H1 (cell line): Measurements from ENCODE around the gene ADGRL3. TPM values are rescaled to one million over a fixed set of nuclear protein-coding genes. Genes with fewer than 3 reads are reported as not detected.
A peak's percentile ranks its signal among the peaks of the same experiment; 100 is the strongest.

Experiments used
- CTCF ChIA-PET: fragments of 300-600 bp; sonication (Branson Sonifier 250); formaldehyde crosslinking; loops from one replicate; lab custom pipeline; 2021; ENCODE audit not compliant: partially characterized antibody; lab: Charles Lee
- POLR2A ChIA-PET: fragments of 300-600 bp; sonication (Branson Sonifier 250); formaldehyde crosslinking; loops from one replicate; lab custom pipeline; 2021; ENCODE audit warnings: inconsistent platforms; ENCODE audit not compliant: partially characterized antibody; lab: Charles Lee
- DNase-seq, 2 experiments: peaks; one replicate each; pipeline versions ENCODE4 v3.0.0 to v3.0.0-alpha.2; 2010 to 2022; ENCODE audit warnings: low spot score in 2 of 2, low read depth in 1 of 2, mixed read lengths in 1 of 2
- FAIRE-seq: peaks from 2 replicates; lab custom pipeline; 2011; peaks lifted over from hg19 to GRCh38; lab: Jason Lieb, UNC
- H2AFZ ChIP-seq: 2 replicates; pipeline ENCODE4 v1.8.1; 2012; ENCODE audit warnings: low read length, inconsistent platforms
- H2AK5ac ChIP-seq: 2 replicates; pipeline ENCODE4 v1.6.1; 2013; ENCODE audit warnings: low read depth, low read length
- H2BK120ac ChIP-seq: replicated peaks from 2 replicates; pipeline ENCODE3; 2013; ENCODE audit warnings: low read depth, low read length, inconsistent platforms
- H2BK12ac ChIP-seq: 2 replicates; pipeline ENCODE4 v1.6.1; 2013; ENCODE audit warnings: low read depth, low read length
- H2BK15ac ChIP-seq: 2 replicates; pipeline ENCODE4 v1.6.1; 2013; ENCODE audit warnings: low read length
- H2BK20ac ChIP-seq: 2 replicates; pipeline ENCODE4 v1.6.1; 2013; ENCODE audit warnings: low read length
- H2BK5ac ChIP-seq: 2 replicates; pipeline ENCODE4 v1.6.1; 2013; ENCODE audit warnings: low read depth, low read length
- H3K14ac ChIP-seq: 2 replicates; pipeline ENCODE4 v1.6.1; 2013; ENCODE audit warnings: inconsistent platforms; ENCODE audit not compliant: insufficient read length
- H3K18ac ChIP-seq: 2 replicates; pipeline ENCODE4 v1.6.1; 2013; ENCODE audit warnings: low read length; ENCODE audit errors: extremely low read depth
- H3K23ac ChIP-seq: 2 replicates; pipeline ENCODE4 v1.6.1; 2013; ENCODE audit warnings: inconsistent platforms; ENCODE audit not compliant: insufficient read length
- H3K23me2 ChIP-seq: 2 replicates; pipeline ENCODE4 v1.6.1; 2013; ENCODE audit warnings: low read depth, low read length
- H3K27ac ChIP-seq: 2 replicates; pipeline ENCODE4 v1.6.1; 2011; ENCODE audit warnings: low read depth, low read length, inconsistent platforms
- H3K27me3 ChIP-seq, 4 experiments: replicated peaks in 1 of 4; 1 replicate in 1 of 4; 2 replicates in 3 of 4; pipeline versions ENCODE4 v1.6.1 to v1.8.1; 2011 to 2013; ENCODE audit warnings: low read length in 3 of 4, mild to moderate bottlenecking in 3 of 4, inconsistent platforms in 2 of 4, mixed read lengths in 2 of 4, moderate library complexity in 1 of 4; ENCODE audit not compliant: control insufficient read depth in 3 of 4, insufficient read depth in 3 of 4; ENCODE audit errors: extremely low read depth in 1 of 4
- H3K36me3 ChIP-seq, 4 experiments: 2 replicates each; pipeline versions ENCODE4 v1.6.1 to v1.8.1; 2011 to 2013; ENCODE audit warnings: mild to moderate bottlenecking in 4 of 4, low read length in 3 of 4, moderate library complexity in 2 of 4, control low read depth in 1 of 4, inconsistent platforms in 1 of 4; ENCODE audit not compliant: insufficient read depth in 4 of 4, control insufficient read depth in 2 of 4
- H3K4ac ChIP-seq: replicated peaks from 2 replicates; pipeline ENCODE3; 2013; ENCODE audit warnings: low read length, low read depth, mixed read lengths, inconsistent platforms; ENCODE audit not compliant: insufficient read length
- H3K4me1 ChIP-seq, 4 experiments: replicated peaks in 1 of 4; 1 replicate in 1 of 4; 2 replicates in 3 of 4; pipeline versions ENCODE4 v1.6.1 to v1.8.1; 2011 to 2013; ENCODE audit warnings: low read length in 3 of 4, inconsistent platforms in 2 of 4, mixed read lengths in 1 of 4; ENCODE audit not compliant: insufficient read depth in 4 of 4, control insufficient read depth in 3 of 4
- H3K4me2 ChIP-seq, 2 experiments: 2 replicates each; pipeline versions ENCODE4 v1.6.1 to v1.8.1; 2011 to 2013; ENCODE audit warnings: low read depth in 2 of 2, low read length in 2 of 2, control low read depth in 1 of 2, inconsistent platforms in 1 of 2, mild to moderate bottlenecking in 1 of 2; ENCODE audit not compliant: insufficient read depth in 1 of 2
- H3K4me3 ChIP-seq, 4 experiments: fragments of 200-600, 300-600 bp in 1 of 4; sonication (generic), shearing (Covaris generic), sonication (Bioruptor Twin) in 1 of 4; 2 replicates each; pipeline versions ENCODE4 v1.5.1 to v1.8.1; 2011 to 2016; ENCODE audit warnings: low read length in 4 of 4, low read depth in 3 of 4, control low read depth in 2 of 4, inconsistent platforms in 2 of 4, mild to moderate bottlenecking in 2 of 4, mixed read lengths in 1 of 4, moderate library complexity in 1 of 4; ENCODE audit not compliant: insufficient read depth in 2 of 4; ENCODE audit errors: extremely low read depth in 1 of 4
- H3K56ac ChIP-seq: replicated peaks from 2 replicates; pipeline ENCODE3; 2013; ENCODE audit warnings: low read depth, mild to moderate bottlenecking, mixed read lengths, low read length, inconsistent platforms; ENCODE audit not compliant: insufficient read length
- H3K79me1 ChIP-seq: 2 replicates; pipeline ENCODE4 v1.6.1; 2013; ENCODE audit warnings: low read depth, low read length, control low read depth
- H3K79me2 ChIP-seq, 2 experiments: 2 replicates each; pipeline versions ENCODE4 v1.6.1 to v1.8.1; 2012 to 2013; ENCODE audit warnings: low read length in 2 of 2, mild to moderate bottlenecking in 2 of 2, inconsistent platforms in 1 of 2; ENCODE audit not compliant: insufficient read depth in 2 of 2, control insufficient read depth in 1 of 2
- H3K9ac ChIP-seq, 4 experiments: replicated peaks in 1 of 4; 1 replicate in 1 of 4; 2 replicates in 3 of 4; pipeline versions ENCODE4 v1.6.1 to v1.8.1; 2011 to 2013; ENCODE audit warnings: low read depth in 3 of 4, low read length in 3 of 4, control low read depth in 2 of 4, mild to moderate bottlenecking in 2 of 4, moderate library complexity in 2 of 4, inconsistent platforms in 1 of 4; ENCODE audit errors: extremely low read depth in 1 of 4
- H3K9me3 ChIP-seq, 2 experiments: 2 replicates each; pipeline versions ENCODE4 v1.6.1 to v1.8.1; 2012 to 2013; ENCODE audit warnings: mild to moderate bottlenecking in 2 of 2, moderate library complexity in 2 of 2, control low read depth in 1 of 2, inconsistent platforms in 1 of 2, low read depth in 1 of 2, low read length in 1 of 2, mixed read lengths in 1 of 2; ENCODE audit not compliant: insufficient read depth in 2 of 2
- H4K20me1 ChIP-seq, 2 experiments: replicated peaks in 1 of 2; 2 replicates each; pipeline versions ENCODE3 to v1.8.1; 2011 to 2013; ENCODE audit warnings: inconsistent platforms in 2 of 2, low read length in 2 of 2, mild to moderate bottlenecking in 1 of 2; ENCODE audit not compliant: insufficient read depth in 2 of 2, control insufficient read depth in 1 of 2
- H4K5ac ChIP-seq: 2 replicates; pipeline ENCODE4 v1.6.1; 2013; ENCODE audit warnings: low read length, low read depth, mixed read lengths, inconsistent platforms; ENCODE audit not compliant: insufficient read length
- H4K8ac ChIP-seq: 2 replicates; pipeline ENCODE4 v1.8.0; 2013; ENCODE audit warnings: mild to moderate bottlenecking, moderate library complexity, low read length, inconsistent platforms; ENCODE audit not compliant: insufficient read depth; ENCODE audit errors: extremely low read depth
- H4K91ac ChIP-seq: replicated peaks from 2 replicates; pipeline ENCODE3; 2013; ENCODE audit warnings: low read length, mixed read lengths, inconsistent platforms; ENCODE audit not compliant: insufficient read length
- WGBS, 2 experiments: shearing (Covaris generic) in 1 of 2; methylation state at CpG; one replicate each; pipeline versions ENCODE4 v1.1.6 to v1.1.7; 2013 to 2015; ENCODE audit warnings: low lambda C conversion rate in 2 of 2, mixed read lengths in 2 of 2, inconsistent platforms in 1 of 2, low coverage in 1 of 2, missing lambda C conversion rate in 1 of 2; ENCODE audit not compliant: insufficient replicate concordance in 2 of 2, insufficient coverage in 1 of 2, insufficient read length in 1 of 2; ENCODE audit errors: extremely low coverage in 1 of 2, missing lambda C conversion rate in 1 of 2; 5-methylcytosine and 5-hydroxymethylcytosine counted together
- polyA plus RNA-seq, 7 experiments: library from polyadenylated mRNA; depleted of rRNA in 3 of 7; stranded (reverse) in 5 of 7; unstranded in 2 of 7; fragments of >200 nt in 5 of 7; fragments of 200-250 nt in 2 of 7; gene quantifications; 1 replicate in 5 of 7; 2 replicates in 1 of 7; 4 replicates in 1 of 7; pipeline versions ENCODE4 v1.2.1 to v1.2.3, GENCODE V29; 2011 to 2013; ENCODE audit warnings: missing spikeins in 2 of 7, mixed read lengths in 2 of 7
- total RNA-seq: library from RNA; stranded (reverse); fragmentation: NEBNext Ultra II Directional; extraction: Animal tissue kit (Norgen Biotek cat#: 25700); gene quantifications from 2 replicates; pipeline ENCODE4 v1.2.1, GENCODE V29; 2021
- TF ChIP-seq, protein P1 (sequence below): IDR thresholded peaks from 2 replicates; pipeline ENCODE4 v1.6.1; 2012; ENCODE audit warnings: inconsistent platforms

The ADGRL3 gene
- total and polyA plus RNA-seq, 2 of the 8 experiments (the other 6 are each of a cell fraction or from before 2014, with no cell fraction given): 6.6 to 13.0 TPM

DNA sequence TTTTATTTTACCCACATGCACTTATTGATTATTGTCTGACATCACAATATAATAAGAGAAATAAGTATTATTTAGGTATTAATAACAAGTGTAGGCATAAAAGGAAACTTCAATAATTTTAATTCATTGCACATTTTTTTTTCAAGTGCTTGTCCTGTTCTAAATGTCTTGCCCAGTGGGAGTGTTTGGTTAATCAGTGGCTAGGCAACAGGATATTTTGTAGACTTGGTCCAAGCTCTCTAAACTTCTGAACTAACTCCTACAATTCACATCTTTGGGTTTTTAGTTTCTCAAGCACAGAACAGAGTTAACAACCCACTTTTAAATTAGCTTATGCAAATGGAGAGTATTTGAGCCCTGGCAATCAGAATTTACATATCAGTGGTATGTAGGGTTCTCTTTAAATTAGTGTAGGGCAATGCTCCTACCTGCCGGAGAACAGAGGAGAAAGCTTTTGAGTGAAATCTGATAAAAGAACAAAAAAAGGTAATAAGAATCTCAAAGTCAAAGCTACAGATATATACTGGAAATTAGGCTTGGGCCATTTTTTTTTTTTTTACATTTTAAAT lies 353.5 kb downstream of the ADGRL3 start:
- Histone ChIP-seq H4K8ac (no peak overlapping the region), H3K4me3 (peak overlapping the region in 1 of 4 experiments; percentile 16; a peak in 1 of 8 replicates), H2BK12ac (no peak overlapping the region), H3K79me1 (no peaks in the 10 kb centered on the region), H2BK120ac (no peak overlapping the region), H2BK5ac (no peak overlapping the region), H4K91ac (no peak overlapping the region), H3K9me3 (no peaks in the 10 kb centered on the region), H3K9ac (no peak overlapping the region), H3K23me2 (no peaks in the 10 kb centered on the region), H4K5ac (no peak overlapping the region), H3K23ac (no peak overlapping the region), H2AFZ (no peak overlapping the region), H2AK5ac (no peak overlapping the region), H3K36me3 (no peaks in the 10 kb centered on the region), H3K4ac (no peak overlapping the region), H2BK15ac (no peak overlapping the region), H3K79me2 (no peaks in the 10 kb centered on the region), H3K14ac (no peak overlapping the region), H3K4me1 (peaks cover 0 to 6% (median 1%) of the 10 kb centered on the region in 4 experiments; a peak in 2 of 7 replicates), H2BK20ac (no peak overlapping the region), H3K56ac (no peak overlapping the region), H3K27me3 (no peaks in the 10 kb centered on the region), H3K27ac (no peak overlapping the region), H3K18ac (no peak overlapping the region), H4K20me1 (no peaks in the 10 kb centered on the region), H3K4me2 (peak overlapping the region in 1 of 2 experiments; percentile 22; a peak in 2 of 4 replicates)
- FAIRE-seq (no peak), DNase-seq (no peak)
- WGBS, 2 experiments: 48% methylated on average over 1 of the region's 1 CpG; no CpG with 5 or more reads in 1 of the 2 experiments
- ChIA-PET CTCF (interaction anchor here (0.7 to 1.5 kb wide), 6 partner anchors 9 to 174 kb away, joined by 3 to 4 read pairs (median 3); no protein-coding TSS in a partner anchor), POLR2A (interaction anchor here (1.5 kb wide), 1 partner anchor 9 kb away, joined by 4 read pairs; no protein-coding TSS in a partner anchor)
- TF ChIP-seq, protein P1, sequence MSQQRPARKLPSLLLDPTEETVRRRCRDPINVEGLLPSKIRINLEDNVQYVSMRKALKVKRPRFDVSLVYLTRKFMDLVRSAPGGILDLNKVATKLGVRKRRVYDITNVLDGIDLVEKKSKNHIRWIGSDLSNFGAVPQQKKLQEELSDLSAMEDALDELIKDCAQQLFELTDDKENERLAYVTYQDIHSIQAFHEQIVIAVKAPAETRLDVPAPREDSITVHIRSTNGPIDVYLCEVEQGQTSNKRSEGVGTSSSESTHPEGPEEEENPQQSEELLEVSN: no peak
